Measurements from ENCODE around the gene SV2B. TPM values are rescaled to one million over a fixed set of nuclear protein-coding genes. Genes with fewer than 3 reads are reported as not detected.

SV2B gene
- polyA plus RNA-seq, 1 donor (not counting 4 experiments of a cell fraction or from before 2014, with no cell fraction given) = 0.04 TPM

DNA sequence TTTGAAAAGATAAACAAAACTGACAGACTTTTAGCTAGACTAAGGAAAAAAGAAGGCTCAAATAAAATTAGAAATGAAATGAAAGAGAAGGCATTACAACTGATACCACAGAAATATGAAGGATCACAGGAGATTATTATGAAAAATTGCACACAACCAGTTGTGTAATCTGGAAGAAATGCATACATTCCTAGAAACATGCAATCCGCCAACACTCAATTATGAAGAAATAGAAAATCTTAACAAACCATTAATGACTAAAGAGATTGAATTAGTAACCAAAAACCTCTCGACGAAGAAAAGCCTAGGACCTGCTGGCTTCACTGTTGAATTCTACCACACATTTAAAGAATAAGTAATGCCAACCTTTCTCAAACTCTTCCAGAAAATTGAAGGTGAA is 149.5 kb downstream of the SV2B start:
- Histone ChIP-seq H3K9me1 (ENCODE audit: control insufficient read depth, extremely low read depth, insufficient read depth, low read length) (no peaks in the 10 kb centered on the region), H3K9me3 (ENCODE audit: control insufficient read depth, low read depth, low read length) (no peaks in the 10 kb centered on the region), H3K36me3 (ENCODE audit: control insufficient read depth in 2 of 2, extremely low read depth in 1 of 2, insufficient read depth in 2 of 2, low read length in 2 of 2) (no peaks in the 10 kb centered on the region), H2AFZ (ENCODE audit: control insufficient read depth, low read length) (no peak overlapping the region), H3K27me3 (ENCODE audit: control insufficient read depth, extremely low read depth, insufficient read depth, low read length) (no peaks in the 10 kb centered on the region), H3K4me2 (ENCODE audit: control insufficient read depth, extremely low read depth, insufficient read depth, low read depth, low read length) (no peak overlapping the region), H3K27ac (ENCODE audit: control insufficient read depth, insufficient read depth, low read length) (no peak overlapping the region), H3K4me3 (ENCODE audit: control insufficient read depth in 2 of 3, extremely low read depth in 1 of 3, insufficient read depth in 2 of 3, low read depth in 1 of 3, low read length in 3 of 3) (no peak overlapping the region), H3K9ac (ENCODE audit: control insufficient read depth, extremely low read depth, insufficient read depth, low read length) (no peak overlapping the region), H4K20me1 (ENCODE audit: control insufficient read depth, extremely low read depth, insufficient read depth, low read length) (no peaks in the 10 kb centered on the region), H3K4me1 (ENCODE audit: control insufficient read depth, extremely low read depth, insufficient read depth, low read length) (no peaks in the 10 kb centered on the region), H3K79me2 (ENCODE audit: control insufficient read depth, insufficient read depth, low read length) (no peaks in the 10 kb centered on the region)
- no peak for DNase-seq (ENCODE audit: low read depth, low spot score)
- FAIRE-seq = no peak
- TF ChIP-seq EZH2 (IDR thresholded peaks at IDR 0.05; ENCODE audit: low read length) = no peak
- TF ChIP-seq, protein P1, sequence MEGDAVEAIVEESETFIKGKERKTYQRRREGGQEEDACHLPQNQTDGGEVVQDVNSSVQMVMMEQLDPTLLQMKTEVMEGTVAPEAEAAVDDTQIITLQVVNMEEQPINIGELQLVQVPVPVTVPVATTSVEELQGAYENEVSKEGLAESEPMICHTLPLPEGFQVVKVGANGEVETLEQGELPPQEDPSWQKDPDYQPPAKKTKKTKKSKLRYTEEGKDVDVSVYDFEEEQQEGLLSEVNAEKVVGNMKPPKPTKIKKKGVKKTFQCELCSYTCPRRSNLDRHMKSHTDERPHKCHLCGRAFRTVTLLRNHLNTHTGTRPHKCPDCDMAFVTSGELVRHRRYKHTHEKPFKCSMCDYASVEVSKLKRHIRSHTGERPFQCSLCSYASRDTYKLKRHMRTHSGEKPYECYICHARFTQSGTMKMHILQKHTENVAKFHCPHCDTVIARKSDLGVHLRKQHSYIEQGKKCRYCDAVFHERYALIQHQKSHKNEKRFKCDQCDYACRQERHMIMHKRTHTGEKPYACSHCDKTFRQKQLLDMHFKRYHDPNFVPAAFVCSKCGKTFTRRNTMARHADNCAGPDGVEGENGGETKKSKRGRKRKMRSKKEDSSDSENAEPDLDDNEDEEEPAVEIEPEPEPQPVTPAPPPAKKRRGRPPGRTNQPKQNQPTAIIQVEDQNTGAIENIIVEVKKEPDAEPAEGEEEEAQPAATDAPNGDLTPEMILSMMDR (optimal IDR thresholded peaks at IDR 0.05 in 1 of 3, IDR thresholded peaks at IDR 0.05 in 1 of 3, conservative IDR thresholded peaks at IDR 0.05 in 1 of 3; ENCODE audit: extremely low read depth in 1 of 3, insufficient read depth in 2 of 3, low read length in 3 of 3) = no peak
- dilution Hi-C loops (cut with MboI; ENCODE audit: extremely low pct_ligation_motif_present, low sequenced_read_pairs) = no loop called here

DNA sequence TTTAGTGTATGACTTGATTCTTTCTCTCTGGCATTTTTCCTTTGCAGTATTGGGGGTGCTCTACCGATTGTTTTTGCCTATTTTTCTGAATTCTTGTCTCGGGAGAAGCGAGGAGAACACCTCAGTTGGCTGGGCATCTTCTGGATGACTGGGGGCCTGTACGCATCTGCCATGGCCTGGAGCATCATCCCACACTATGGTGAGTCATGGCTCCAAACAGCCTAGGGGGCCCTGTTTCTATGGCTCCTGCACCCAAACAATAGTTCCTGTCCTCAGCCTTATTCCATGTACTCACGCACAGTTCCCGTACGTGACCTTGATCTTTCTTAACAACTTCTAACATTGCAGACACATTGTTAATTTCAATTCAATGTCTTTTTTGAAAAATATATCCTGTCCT is 152.3 kb downstream of the SV2B start:
- dilution Hi-C loops (cut with MboI; ENCODE audit: extremely low pct_ligation_motif_present, low sequenced_read_pairs) = loop anchor here (25.0 kb wide), 1 partner anchor 190 kb away; no protein-coding TSS in a partner anchor
- Histone ChIP-seq H3K9me1 (ENCODE audit: control insufficient read depth, extremely low read depth, insufficient read depth, low read length) (no peaks in the 10 kb centered on the region), H3K9ac (ENCODE audit: control insufficient read depth, extremely low read depth, insufficient read depth, low read length) (no peak overlapping the region), H4K20me1 (ENCODE audit: control insufficient read depth, extremely low read depth, insufficient read depth, low read length) (no peaks in the 10 kb centered on the region), H3K36me3 (ENCODE audit: control insufficient read depth in 2 of 2, extremely low read depth in 1 of 2, insufficient read depth in 2 of 2, low read length in 2 of 2) (no peaks in the 10 kb centered on the region), H3K9me3 (ENCODE audit: control insufficient read depth, low read depth, low read length) (no peaks in the 10 kb centered on the region), H3K4me1 (ENCODE audit: control insufficient read depth, extremely low read depth, insufficient read depth, low read length) (no peaks in the 10 kb centered on the region), H3K4me3 (ENCODE audit: control insufficient read depth in 2 of 3, extremely low read depth in 1 of 3, insufficient read depth in 2 of 3, low read depth in 1 of 3, low read length in 3 of 3) (no peak overlapping the region), H3K27ac (ENCODE audit: control insufficient read depth, insufficient read depth, low read length) (no peak overlapping the region), H3K27me3 (ENCODE audit: control insufficient read depth, extremely low read depth, insufficient read depth, low read length) (no peaks in the 10 kb centered on the region), H3K79me2 (ENCODE audit: control insufficient read depth, insufficient read depth, low read length) (no peaks in the 10 kb centered on the region), H3K4me2 (ENCODE audit: control insufficient read depth, extremely low read depth, insufficient read depth, low read depth, low read length) (no peak overlapping the region), H2AFZ (ENCODE audit: control insufficient read depth, low read length) (no peak overlapping the region)
- no peak for FAIRE-seq
- TF ChIP-seq, protein P1 (optimal IDR thresholded peaks at IDR 0.05 in 1 of 3, IDR thresholded peaks at IDR 0.05 in 1 of 3, conservative IDR thresholded peaks at IDR 0.05 in 1 of 3; ENCODE audit: extremely low read depth in 1 of 3, insufficient read depth in 2 of 3, low read length in 3 of 3) = no peak
- TF ChIP-seq EZH2 (IDR thresholded peaks at IDR 0.05; ENCODE audit: low read length) = no peak
- no peak for DNase-seq (ENCODE audit: low read depth, low spot score)
